T-helper 1 cell treated with Interleukin-12 subunit alpha and Interleukin-12 subunit beta and Interleukin-4 antibody, amounts not matched to agents 30 ng/mL and 1 ng/mL, for 36 hours (primary cell): ENCODE measurements around the gene SLC22A2. TPM values are rescaled to one million over a fixed set of nuclear protein-coding genes. Genes with fewer than 3 reads are reported as not detected.
"Not testable (repeated sequence)": the region's sequence is repeated elsewhere in the genome, so short reads cannot be mapped to it uniquely, and the experiment has no call there.

ENCODE experiments used
- intact Hi-C: fragments of 100-400 bp; cut with micrococcal nuclease; formaldehyde crosslinking; loops from one replicate; pipeline ENCODE4 v1.15.1; 2024
- total RNA-seq: library from RNA; stranded (reverse); gene quantifications from 2 replicates; pipeline ENCODE4 v1.2.3, GENCODE V29; 2022

SLC22A2 gene
- total RNA-seq: not detected in 2 replicates

DNA sequence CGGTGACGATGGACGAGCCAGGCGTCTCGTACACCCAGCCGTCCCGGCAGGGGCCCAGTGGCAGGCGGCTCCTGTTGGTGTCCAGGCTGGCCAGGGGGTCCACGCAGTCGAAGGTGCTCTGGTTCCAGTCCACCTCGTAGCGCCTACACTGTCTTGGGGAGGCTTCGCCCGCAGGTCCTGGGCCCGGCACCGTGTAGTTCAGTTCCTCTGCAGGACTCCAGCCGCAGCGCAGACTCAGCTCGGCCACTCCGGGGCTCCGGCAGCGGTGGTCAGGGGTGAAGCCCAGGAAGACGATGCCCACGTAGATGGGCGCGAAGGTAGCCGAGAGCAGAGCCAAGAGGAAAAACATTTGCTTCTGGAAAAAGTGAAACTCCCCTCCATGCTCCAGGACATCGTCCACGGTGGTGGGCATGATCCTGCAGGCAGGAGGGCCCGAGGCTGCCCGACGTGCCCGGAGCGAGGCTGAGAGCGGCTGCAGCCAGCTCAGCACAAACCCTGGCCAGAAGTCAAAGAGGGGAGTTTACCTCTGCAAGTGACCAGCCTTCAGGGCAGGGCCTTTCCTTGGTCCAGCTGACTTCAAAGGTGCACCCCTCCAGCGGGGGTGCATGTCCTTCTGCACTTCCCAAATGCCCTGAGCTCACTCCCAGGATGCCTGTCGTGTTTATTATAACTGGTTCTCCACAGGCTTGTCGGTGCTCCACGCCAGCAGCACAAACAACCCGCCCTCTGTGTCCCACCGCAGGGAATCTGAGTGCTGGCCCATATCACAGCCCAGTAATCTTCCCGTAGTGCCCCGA is at the start of gene SLC22A2:
TSS of gene SLC22A2 (minus strand) at position 476 of the 797 bp plus-strand sequence. CDS start at position 412, 64 bp downstream.
- intact Hi-C loops: no loop called here

DNA sequence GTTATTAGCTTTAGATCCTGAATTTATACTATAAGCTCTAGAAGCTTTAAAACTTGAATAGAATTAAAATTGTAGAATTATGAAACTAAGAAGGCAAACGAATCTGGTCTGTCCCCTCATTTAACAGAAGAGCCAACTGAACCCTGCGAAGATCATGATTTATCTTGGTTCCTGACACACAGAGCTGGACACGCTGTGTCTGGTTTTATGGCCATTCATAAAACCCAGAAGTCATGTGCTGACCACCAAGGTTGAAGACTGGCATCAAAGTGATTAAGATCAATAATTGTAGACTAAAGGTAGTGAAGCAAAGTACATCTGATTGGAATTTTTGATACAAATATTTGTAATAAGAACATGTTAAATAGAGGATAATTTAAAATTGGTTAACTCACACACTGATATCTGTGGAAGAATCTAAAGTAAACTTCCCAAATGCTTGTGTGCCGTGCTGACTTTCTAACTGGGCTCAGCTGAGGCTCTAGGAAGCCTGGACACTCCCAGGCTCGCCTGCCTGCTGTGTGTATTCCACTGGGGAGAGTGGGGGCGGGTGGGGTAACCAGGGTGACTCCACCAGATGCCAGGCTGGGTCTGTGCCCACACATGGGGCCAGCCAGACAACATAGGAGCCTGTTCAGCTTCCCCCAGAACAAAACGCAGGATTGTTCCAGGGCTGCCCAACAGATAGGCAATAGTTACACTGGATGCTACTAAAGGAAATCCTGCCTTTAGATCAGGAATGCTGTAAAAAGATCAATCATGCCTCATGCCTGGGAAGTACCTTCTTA is 47.5 kb upstream of the SLC22A2 start:
- intact Hi-C loops: no loop called here

DNA sequence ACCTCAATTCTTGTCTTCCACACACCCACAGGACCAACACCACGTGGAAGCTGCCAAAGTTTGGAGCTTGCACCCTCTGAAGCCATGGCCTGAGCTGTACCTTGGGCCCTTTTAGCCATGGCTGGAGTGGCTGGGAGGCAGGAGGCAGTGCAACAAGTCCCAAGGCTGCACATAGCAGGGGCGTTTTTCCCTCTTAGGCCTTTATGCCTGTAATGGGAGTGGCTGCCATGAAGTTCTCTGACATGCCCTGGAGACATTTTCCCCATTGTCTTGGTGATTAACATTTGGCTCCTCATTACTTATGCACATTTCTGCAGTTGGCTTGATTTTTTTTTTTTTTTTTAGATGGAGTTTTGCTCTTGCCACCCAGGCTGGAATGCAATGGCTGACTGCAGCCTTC is 45.2 kb upstream of the SLC22A2 start:
- intact Hi-C loops: no loop called here

DNA sequence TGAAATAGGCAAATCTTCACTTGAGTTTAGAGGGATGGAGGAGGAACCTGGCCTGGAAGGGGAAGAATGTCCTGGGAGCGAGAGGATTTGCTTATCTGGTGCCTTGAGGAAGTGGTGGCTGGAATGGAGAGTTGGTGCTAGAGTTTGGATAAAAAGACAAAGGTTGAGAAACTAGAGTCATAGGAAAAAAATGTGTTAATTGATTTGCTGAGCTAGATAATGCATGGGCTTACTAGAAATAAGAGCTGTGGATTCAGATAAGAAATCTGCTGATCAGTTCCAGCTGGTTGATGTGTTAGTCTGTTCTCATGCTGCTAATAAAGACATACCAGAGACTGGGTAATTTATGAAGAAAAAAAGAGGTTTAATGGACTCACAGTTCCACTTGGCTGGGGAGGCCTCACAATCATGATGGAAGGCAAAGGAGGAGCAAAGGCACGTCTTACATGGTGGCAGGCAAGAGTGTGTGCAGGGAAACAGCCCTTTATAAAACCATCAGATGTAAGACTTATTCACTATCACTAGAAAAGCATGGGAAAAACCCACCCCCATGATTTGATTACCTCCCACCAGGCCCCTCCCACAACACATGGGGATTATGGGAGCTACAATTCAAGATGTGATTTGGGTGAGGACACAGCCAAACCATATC is 43.9 kb upstream of the SLC22A2 start:
- intact Hi-C loops: not testable (repeated sequence)

DNA sequence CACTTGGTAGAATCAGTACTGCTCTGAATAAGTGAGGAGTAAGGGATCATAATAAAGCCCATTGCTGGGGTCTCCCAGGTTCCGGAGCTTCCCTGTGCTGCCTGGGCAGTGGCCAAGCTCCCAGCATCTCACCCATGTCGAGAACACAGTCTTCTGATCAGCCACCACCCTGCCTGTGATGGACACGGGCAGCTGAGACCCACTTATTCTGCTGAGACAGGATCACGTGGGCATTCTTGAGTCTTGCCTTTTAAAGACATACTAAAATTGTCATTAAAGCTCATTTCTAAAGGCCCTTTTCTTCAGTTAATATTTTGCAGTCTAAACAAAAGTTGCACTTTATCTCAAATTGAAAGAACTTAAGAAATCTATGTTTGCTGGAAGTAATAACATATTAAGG is 42.7 kb upstream of the SLC22A2 start:
- intact Hi-C loops: no loop called here

DNA sequence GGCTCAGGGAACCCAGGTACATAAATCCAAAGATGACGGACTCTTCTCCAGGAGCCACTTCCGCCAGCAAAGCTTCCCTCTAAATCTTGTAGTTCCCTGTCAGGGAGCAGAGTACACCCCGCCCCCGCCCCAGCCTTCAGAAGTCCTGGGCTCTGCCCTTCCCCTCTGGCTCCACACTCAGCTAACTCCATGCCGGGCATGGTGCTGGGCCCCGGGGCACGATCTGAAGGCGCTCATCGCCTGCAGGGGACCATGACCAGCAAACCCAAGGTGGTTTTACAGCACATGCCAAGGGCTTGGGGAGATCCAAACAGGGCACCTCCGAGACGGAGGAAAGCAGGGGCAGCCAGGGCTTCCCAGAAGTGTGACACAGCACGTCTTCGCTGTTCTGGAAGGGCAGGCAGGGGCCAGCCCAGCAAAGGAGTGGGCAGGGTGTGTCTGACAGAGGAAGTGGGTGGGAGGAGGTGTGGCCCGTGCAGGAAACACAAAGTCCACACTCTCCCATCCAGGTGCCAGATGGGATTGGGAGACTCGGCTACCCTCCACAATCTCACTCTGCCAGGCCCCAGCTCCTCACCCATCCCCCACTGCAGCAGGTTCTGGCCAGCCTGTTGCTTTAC is 41.6 kb upstream of the SLC22A2 start:
- intact Hi-C loops: no loop called here

DNA sequence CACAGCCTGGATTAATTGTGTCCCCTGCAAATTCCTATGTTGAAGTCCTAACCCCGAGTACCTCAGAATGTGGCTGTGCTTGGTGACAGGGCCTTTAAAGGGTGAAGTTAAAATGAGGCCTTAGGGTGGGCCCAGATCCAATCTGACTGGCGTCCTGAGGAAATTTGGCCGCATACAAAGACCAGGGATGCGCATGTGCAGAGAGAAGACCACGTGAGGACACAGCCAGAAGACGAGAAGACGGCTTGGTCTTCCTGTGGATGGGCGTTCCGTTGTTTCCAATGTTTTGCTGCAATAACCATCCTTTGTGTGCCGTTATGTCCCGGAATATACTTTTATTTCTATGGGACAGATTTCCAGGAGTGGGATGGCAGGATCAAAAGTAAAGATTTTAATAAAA is 40.9 kb upstream of the SLC22A2 start:
- intact Hi-C loops: no loop called here

DNA sequence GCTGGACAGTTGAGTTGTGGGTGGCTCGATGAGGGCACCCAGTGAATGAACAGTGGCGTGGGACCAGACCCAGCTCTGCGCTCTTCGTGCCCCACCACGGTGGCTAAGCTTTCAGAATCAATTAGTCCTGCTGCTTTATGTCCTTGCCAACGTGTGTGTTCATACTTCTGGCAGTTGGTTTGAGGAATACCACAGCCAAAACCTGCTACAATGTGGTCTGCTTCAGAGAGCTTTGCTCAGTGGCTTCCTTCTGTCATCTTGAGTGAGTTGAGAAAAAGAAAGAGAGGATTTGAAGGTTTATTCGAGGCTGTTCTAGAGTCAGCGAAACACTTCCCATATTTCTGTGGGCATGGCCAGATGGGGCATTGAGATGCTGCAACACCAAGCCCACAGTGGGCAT is 39.5 kb upstream of the SLC22A2 start:
- intact Hi-C loops: no loop called here

DNA sequence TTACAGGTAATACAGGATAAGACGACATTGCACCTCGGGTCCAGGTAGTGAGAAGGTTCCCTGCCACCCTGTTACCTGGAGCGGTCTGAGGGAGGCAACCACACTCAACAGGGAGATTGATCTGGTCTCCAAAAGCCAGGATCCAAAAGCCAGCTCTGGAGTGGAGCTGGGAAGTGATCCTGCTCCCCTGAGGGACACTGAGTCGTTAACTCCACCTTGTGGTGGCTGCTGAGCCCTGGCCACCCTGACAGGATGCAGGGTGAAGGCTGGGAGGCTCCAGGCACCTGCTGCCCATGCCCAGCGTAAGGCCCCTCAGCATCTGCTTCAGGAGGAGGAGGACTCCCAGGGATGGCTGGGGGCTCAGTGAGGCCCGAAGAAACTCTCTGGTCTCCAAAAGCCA is 38.7 kb upstream of the SLC22A2 start:
- intact Hi-C loops: no loop called here

DNA sequence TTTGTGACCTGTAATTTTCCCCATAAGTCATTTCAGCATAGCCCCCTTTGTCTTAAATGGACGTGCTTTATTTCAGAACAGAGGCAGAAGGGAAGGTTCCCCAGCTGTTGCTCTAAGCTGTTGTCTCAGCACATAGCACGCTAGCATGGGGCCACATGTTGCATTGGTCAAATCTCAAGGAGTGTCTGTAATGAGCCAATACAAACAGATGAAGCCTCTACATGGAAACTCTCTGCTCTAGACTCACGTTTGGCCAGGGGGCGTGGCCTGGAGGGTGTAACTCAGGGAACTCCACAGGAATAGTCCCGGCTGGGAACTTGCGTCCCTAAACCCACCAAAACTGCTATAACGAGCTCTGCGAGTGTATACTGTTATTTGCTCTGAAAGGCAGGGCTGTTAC is 35.2 kb upstream of the SLC22A2 start:
- intact Hi-C loops: no loop called here

DNA sequence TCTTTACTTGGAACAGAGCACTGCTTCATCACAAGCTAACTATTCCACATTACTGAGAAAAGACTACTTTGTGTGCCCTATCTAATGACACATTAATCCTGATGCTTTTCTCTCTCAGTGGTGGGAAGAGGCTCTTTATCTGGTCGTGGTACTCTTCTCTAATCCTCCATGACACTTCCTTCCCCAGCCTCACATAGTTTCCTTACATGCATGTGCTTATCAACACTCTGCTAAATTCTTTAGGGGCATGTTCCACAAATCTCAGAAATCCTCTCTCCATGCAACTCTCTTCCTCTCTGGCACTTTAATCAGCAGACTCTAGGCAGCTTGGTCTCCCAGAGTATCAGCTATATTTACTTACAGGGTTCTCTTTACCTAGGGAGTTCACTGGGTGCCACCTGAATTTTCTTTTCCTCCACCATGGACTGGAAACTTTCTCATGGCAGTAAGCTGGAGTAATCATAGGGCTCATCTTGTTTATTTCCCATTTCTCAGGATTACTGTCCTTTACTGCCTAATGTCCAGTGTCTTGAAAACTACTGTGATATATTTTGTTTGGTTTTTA is 27.0 kb upstream of the SLC22A2 start:
- intact Hi-C loops: no loop called here

DNA sequence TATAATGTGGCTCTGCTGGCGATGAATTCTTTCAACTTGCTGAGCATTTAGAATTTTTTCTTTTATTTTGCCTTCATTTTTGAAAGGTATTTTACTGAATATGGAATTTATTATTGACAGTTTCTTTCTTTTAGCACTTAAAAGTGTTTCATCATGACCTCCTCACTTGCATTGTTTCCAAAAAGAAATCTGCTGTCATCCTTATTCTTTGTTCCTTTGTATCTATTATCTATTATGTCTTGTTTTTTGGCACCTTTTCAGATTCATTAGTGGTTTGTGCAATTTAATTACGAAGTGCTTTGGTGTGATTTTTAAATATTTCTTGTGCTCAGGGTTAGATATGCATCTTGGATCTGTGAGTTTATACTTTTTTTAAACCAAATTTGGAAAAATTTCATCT is 26.0 kb upstream of the SLC22A2 start:
- intact Hi-C loops: no loop called here

DNA sequence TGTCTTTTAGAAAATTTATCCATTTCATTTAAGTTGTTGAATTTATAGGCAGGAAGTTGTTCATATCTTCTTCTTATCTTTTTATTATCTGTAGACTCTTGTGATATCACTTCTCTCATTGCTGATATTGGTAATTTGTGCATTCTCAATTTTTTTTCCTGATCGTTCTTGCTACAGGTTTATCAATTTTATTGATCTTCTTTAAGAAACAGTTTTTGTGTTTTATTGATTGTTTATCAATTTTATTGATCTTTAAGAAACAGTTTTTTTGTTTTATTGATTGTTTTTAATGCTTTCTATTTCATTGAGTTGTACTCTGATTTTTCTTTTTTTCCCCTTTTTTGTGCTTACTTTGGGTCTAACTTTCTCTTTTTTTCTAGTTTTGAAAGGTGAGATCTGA is 23.8 kb upstream of the SLC22A2 start:
- intact Hi-C loops: no loop called here

DNA sequence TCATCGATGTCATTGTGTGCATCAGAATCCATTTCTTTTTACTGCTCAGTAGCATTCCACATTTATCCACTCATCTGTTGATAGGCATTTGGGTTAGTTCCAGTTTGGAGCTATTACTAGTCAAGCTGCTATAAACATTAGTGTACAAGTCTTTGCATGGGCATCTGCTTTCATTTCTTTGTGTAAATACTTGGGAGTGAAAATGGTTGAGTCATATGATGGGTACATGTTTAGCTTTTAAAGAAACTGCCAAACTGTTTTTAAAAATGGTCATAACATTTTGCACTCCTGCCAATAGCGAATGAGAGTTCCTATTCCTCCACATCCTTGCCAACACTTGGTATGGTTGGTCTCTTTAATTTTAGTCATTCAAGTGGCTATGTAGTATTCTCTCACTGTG is 21.2 kb upstream of the SLC22A2 start:
- intact Hi-C loops: no loop called here

DNA sequence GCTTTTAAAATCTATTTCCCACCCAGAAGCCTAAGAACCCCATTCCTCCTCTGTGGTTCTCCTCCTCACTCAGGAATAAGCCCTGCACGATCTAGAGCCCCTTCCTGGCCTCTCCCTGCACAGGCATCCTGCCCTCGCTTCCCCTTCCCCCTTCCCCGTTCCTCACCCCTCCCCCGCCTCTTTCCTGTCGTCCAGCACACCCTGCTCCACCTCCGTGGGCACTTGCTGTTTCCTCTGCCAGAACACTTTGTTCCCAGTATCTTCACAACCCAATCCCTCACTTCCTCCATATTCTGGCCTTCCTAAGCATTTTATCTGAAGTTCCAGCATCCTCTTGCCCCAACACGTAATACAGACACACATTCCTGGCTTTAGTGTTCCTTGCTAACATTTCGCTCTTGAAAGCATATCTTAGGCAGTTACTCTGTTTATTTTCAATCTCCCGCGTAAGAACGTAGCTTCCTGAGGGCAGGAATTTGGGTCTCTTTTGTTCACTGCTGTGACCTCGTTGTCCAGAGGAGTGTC is 20.2 kb upstream of the SLC22A2 start:
- intact Hi-C loops: no loop called here

DNA sequence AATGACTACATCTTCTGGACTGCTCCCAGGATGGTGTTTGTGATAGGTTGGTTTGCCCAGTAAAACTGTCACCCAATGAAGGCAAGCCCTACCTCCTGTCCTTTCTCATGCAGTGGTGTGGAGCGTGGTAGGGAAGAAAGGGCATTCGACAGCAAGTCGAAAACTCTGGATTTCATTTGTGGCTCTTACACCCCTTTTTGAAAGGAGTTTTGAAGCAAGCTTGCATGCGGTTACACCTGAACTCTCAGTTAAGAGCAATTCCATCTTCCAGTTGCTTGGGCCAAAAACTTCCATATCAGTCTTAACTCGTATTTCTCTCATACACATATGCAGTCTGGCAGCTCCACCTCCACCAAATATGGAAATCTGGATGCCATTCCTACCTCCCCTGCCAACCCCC is 19.7 kb upstream of the SLC22A2 start:
- intact Hi-C loops: no loop called here

DNA sequence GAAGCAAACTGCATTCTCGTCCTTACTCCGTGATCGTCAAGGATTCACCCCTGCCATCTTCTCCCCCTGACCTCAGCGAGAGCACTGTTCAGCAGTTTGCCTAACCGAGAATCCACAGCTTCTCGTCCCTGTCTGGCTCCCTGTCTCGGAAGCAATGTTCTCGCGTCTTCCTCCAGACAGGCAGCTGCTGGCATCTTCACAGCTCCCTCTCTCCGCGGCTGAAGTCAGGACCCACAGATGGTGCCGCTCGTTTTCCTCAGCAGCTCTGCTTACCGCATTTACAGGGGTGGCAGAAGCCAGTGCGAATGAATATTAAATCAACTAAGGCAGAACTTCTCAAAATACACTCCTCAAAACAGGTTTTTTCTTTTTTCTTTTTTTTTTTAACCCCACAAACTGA is 18.9 kb upstream of the SLC22A2 start:
- intact Hi-C loops: no loop called here

DNA sequence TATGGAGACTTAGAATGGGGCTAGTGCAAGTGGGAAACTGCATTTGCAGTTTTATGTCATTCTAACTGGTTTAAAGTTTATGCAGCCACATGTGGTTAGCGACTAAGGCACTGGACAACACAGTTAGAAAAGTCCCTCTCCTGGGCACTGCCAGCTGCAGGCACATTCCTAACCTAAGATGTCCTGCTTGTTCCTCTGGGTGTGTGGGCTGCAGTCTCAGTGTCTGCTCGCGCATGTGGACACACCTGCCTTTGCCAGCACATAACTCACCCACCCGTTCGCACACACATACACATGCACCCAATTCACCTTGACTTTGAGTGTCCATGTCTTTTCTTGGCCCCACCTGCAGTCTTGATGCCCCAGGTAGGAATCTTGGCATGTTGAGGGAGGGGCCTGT is 18.5 kb upstream of the SLC22A2 start:
- intact Hi-C loops: no loop called here

DNA sequence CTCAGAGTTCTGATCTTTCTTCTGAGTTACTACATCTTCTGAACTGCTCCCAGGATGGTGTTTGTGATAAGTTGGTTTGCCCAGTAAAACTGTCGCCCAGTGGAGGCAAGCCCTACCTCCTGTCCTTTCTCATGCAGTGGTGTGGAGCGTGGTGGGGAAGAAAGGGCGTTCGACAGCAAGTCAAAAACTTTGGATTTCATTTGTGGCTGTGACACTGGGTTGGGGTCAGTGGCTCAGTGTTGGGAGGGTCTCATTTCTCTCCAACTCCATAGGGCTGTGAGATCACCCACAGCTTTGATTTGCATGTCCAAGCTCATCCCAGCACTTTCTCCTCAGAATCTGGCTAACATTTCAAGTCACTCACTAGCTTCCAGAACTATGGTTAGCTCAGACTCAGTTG is 17.5 kb upstream of the SLC22A2 start:
- intact Hi-C loops: no loop called here

DNA sequence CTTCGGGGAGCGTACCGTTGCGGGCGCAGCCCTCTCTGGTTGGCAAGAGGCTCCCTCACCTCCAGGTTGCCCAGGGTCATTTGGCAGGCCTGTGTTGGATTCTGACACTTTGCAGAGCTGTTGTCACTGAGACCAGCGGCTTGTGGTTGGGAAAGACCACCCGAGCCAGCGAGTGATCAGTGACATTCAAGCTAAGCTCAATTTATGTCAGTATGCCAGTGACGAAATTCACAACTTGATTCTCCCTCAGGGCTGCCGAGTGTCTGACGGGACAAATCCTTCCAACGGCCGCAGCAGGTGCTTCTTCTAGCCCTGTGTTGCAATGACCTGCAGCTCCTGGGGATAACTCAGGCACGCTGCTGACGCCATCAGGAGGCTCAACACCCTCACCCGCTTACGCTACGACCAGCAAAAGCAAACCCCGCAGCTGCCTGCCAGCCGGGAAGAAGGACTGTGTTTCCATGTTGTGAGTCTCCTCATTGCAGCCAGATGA is 16.9 kb upstream of the SLC22A2 start:
- intact Hi-C loops: no loop called here

DNA sequence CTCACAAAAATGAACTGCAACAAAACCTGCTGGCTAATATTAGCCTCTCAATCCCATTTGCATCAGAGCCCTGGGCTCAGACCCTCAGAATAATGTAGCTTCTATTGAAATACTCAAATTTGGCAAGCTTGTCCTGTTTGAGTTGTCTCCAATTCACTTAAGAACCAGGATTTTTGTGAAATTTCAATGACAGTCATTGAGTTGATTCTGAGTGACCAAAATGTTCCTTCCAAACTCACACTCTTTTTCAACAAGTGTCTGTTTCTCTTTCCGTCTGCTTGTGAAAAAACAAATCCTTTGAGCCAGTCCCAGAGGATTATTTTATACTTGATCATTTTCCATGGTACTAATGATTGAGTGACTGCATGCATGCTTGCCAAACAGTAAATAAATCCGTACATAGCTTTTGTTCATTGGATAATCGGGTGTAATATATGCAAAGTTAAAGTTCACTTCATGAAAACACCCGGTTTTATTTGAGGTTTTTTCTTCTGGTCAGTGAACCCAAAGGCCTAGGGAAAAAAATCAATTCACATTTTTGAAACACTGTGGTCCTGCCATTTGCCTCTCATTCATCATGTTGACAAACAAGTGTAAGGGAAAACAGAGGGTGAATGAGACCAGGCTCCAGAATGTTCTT is 16.4 kb upstream of the SLC22A2 start:
- intact Hi-C loops: no loop called here
